Astrocyte of the spinal cord (primary cell): ENCODE measurements around the gene F8.

Experiments
- DNase-seq: peaks from one replicate; pipeline ENCODE4 v3.0.0; 2011; ENCODE audit warnings: low read depth, low spot score
- H3K4me3 ChIP-seq: 2 replicates; pipeline ENCODE4 v1.5.1; 2011; ENCODE audit warnings: low read depth, mild to moderate bottlenecking, low read length, moderate library complexity
- CTCF ChIP-seq: IDR thresholded peaks from 2 replicates; pipeline ENCODE4 v1.5.1; 2012; ENCODE audit warnings: low read depth, mild to moderate bottlenecking, low read length, inconsistent platforms
- in situ Hi-C: cut with HindIII; loops from 2 replicates; pipeline ENCODE4 v1.10.0; 2017; ENCODE audit warnings: low sequenced_read_pairs

Gene F8

DNA sequence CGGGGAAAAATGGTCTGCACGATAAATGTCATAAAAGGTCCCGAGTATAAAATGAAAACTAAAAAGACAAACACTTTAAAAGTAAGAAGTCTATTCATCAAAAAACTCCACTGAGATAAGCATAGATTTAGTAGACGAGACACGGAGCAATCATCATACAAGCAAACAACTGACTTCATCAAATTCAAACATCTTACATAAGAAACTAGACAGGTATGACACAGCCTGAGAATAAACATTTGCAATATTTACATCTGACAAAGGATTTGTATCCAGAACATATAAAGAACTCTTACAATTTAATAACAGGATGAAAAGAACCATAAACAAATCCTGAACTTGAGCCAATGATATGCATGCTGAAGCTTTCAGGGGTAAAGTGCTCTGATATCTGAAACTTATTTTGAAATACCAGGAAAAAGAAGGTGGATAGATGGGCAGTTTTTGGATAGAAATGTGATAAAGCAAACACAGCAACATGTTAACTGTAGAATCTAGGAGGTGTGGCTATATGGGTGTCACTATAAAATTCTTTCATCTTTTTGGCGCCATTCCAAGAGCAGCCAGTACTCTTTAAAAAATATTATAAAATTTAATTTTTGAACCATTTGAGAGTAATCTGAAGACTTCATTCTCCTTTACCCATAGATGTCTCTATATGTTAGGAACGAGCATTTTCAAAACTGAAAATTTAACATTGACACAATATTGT lies 229.3 kb downstream of the F8 start:
- no peak for TF ChIP-seq CTCF
- in situ Hi-C loops, result no loop called here
- DNase-seq, result no peak
- H3K4me3 ChIP-seq, result no peak overlapping the region

DNA sequence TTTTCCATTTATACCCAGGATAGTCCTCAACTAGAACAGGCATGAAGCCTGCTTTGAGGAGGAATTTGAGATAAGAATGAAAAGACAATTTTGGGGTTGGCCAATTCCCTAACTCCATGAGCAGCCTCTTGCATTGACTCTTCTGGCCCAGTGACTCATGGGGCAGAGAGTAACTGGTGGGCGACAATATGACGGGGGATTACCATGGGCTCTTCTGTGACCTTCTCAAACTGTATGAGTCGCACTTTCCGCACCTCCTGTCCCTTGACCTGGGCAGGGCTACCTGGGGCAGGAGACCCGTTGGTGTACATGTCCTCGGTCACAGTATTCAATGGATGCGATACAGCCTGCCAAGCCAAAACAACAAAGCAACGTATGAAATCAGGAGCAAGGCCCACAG lies 230.6 kb downstream of the F8 start:
- in situ Hi-C loops, result no loop called here
- no peak for DNase-seq
- no peak overlapping the region for H3K4me3 ChIP-seq
- TF ChIP-seq CTCF, result no peak

GRCh38 chrX:154791467-154791866 lies 231.1 kb downstream of the F8 start:
- no peak for DNase-seq
- TF ChIP-seq CTCF, result no peak
- in situ Hi-C loops, result no loop called here
- H3K4me3 ChIP-seq, result no peak overlapping the region
